ENCODE measurements around the gene MRPL20.

- TF ChIP-seq POLR2A (IDR thresholded peaks at IDR 0.05) (no peak), CTCF (IDR thresholded peaks at IDR 0.05) (no peak)
Observed at GRCh38 chr1:1361233-1361981, 45.7 kb downstream of the MRPL20 start.
